Ovary (tissue), 9 donors: ENCODE results near the gene DOLPP1. TPM values are rescaled to one million over a fixed set of nuclear protein-coding genes. Genes with fewer than 3 reads are reported as not detected.

Experiments used
- DNase-seq, 5 donors: peaks; one replicate each; pipeline ENCODE4 v3.0.0-alpha.2; 2019 to 2020
- H3K27ac ChIP-seq, 2 donors: fragments of 200-600 bp; one replicate each; pipeline versions ENCODE4 v1.5.1 to v1.8.0; 2019 to 2022
- H3K27me3 ChIP-seq: fragments of 200-600 bp; one replicate; pipeline ENCODE4 v1.8.0; 2022
- H3K36me3 ChIP-seq: fragments of 200-600 bp; sonication (generic); one replicate; pipeline ENCODE4 v1.5.1; 2019
- H3K4me1 ChIP-seq: one replicate; pipeline ENCODE4 v1.8.1; 2013; ENCODE audit warnings: mild to moderate bottlenecking, moderate library complexity; ENCODE audit not compliant: insufficient read depth
- H3K4me3 ChIP-seq: fragments of 200-600 bp; sonication (generic); one replicate; pipeline ENCODE4 v1.5.1; 2017
- H3K9me3 ChIP-seq, 2 donors: fragments of 200-600 bp in 1 of 2; sonication (generic) in 1 of 2; one replicate each; pipeline versions ENCODE4 v1.5.1 to v1.8.1; 2013 to 2019; ENCODE audit warnings: mild to moderate bottlenecking in 1 of 2, moderate library complexity in 1 of 2
- CTCF ChIP-seq, 3 donors: fragments of 450-650 bp in 2 of 3; fragments of 200-600 bp in 1 of 3; IDR thresholded peaks; one replicate each; pipeline versions ENCODE4 v1.5.1 to v1.8.0; 2016 to 2022; ENCODE audit warnings: antibody characterized with exemption in 3 of 3, mild to moderate bottlenecking in 1 of 3
- EP300 ChIP-seq: sonication (generic); formaldehyde crosslinking; IDR thresholded peaks from one replicate; pipeline ENCODE4 v1.6.1; 2017; ENCODE audit warnings: antibody characterized with exemption
- POLR2A ChIP-seq: fragments of 450-650 bp; IDR thresholded peaks from one replicate; pipeline ENCODE4 v1.6.1; 2017; ENCODE audit warnings: antibody characterized with exemption, mild to moderate bottlenecking, moderate library complexity
- WGBS, 3 donors: extraction: QIAGEN DNeasy Blood & Tissue Kit in 1 of 3; methylation state at CpG; one replicate each; pipeline versions ENCODE4 v1.1.5 to v1.1.7; 2013 to 2017; 5-methylcytosine and 5-hydroxymethylcytosine counted together
- intact Hi-C, 4 donors: fragments of 100-400 bp; cut with DNase I; formaldehyde crosslinking; loops; one replicate each; pipeline versions ENCODE4 v1.11.0 to v1.15.1; 2022 to 2023
- polyA plus RNA-seq, 2 donors: library from polyadenylated mRNA; stranded (reverse); fragments of 200-250 nt in 1 of 2; fragments of 350-450 nt in 1 of 2; fragmentation: Illumina TruSeq in 1 of 2; extraction: RNeasy Lipid Tissue Mini Kit (QIAGEN cat#74804) in 1 of 2; gene quantifications; one replicate each; pipeline ENCODE4 v1.2.3, GENCODE V29; 2013 to 2014
- total RNA-seq, 7 donors: library from RNA; depleted of rRNA in 2 of 7; stranded (reverse); fragments of >200 nt in 2 of 7; fragmentation: NEBNext Ultra II Directional in 3 of 7; extraction: Animal tissue kit (Norgen Biotek cat#: 25700) in 3 of 7; gene quantifications; one replicate each; pipeline versions ENCODE4 v1.1.0 to v1.2.4, GENCODE V29; 2016 to 2023
- donor health status: DM: no; HTN: no; CAD: no; lungs with moderate emphysema.
- donor health status: DM: no; HTN: no; CAD: no.
- donor health status: Bipolar disorder and iron deficiency.
- donor health status: DM: yes; HTN: yes; CAD: no.
- donor health status: DM: no; HTN: no; CAD: no.
- donor health status: DM: yes; HTN: yes; CAD: no.

Gene DOLPP1
- total and polyA plus RNA-seq, 9 donors, result 3.3 to 16.2 (median 8.6) TPM

GRCh38 chr9:129095170-129095667, 14.3 kb downstream of the DOLPP1 start:
- H3K4me1 ChIP-seq, result peaks cover 8% of the 10 kb centered on the region
- H3K36me3 ChIP-seq, result no peaks in the 10 kb centered on the region
- no peak for TF ChIP-seq CTCF (IDR thresholded peaks at IDR 0.05)
- no peak for TF ChIP-seq EP300
- TF ChIP-seq POLR2A, result no peak
- H3K27ac ChIP-seq, result peak overlapping the region; percentile 45 to 63
- 89 to 91% (median 91%) methylated on average over 19 to 21 of the region's 21 CpGs for WGBS, 3 donors
- intact Hi-C loops, result no loop called here
- H3K9me3 ChIP-seq, result no peaks in the 10 kb centered on the region
- DNase-seq, result no peak
- H3K4me3 ChIP-seq, result no peak overlapping the region
- no peaks in the 10 kb centered on the region for H3K27me3 ChIP-seq

DNA sequence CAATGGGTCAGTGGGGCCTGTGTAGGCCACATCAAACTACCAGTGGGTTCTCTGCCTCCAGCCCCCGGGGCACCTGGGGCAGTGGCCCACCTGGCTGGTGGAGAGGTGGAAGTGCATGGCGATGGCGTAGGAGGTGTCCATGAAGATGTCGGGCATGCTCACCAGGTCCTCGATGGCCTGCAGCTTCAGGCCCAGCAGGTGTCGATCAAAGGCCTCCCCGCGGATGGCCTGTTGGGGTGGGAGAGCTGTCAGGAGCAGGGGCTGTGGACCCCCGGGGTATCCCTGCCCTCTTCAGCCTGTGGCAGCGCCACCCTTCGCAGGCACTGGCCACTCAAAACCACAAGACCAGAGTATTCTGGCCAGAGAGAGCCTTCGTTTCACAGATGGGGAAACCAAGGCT, 15.0 kb downstream of the DOLPP1 start:
- Histone ChIP-seq H3K36me3 (no peaks in the 10 kb centered on the region), H3K4me3 (no peak overlapping the region), H3K9me3 (no peaks in the 10 kb centered on the region), H3K27ac (peak overlapping the region in 1 of 2 donors; percentile 63), H3K27me3 (no peaks in the 10 kb centered on the region), H3K4me1 (peaks cover 8% of the 10 kb centered on the region)
- DNase-seq, result no peak
- WGBS, 3 donors, result 85 to 92% (median 92%) methylated on average over 12 of the region's 12 CpGs
- intact Hi-C loops, result no loop called here
- TF ChIP-seq POLR2A (no peak), CTCF (IDR thresholded peaks at IDR 0.05) (no peak), EP300 (no peak)

- Histone ChIP-seq H3K36me3 (no peaks in the 10 kb centered on the region), H3K4me3 (no peak overlapping the region), H3K27ac (no peak overlapping the region), H3K4me1 (peaks cover 8% of the 10 kb centered on the region), H3K27me3 (no peaks in the 10 kb centered on the region), H3K9me3 (no peaks in the 10 kb centered on the region)
- intact Hi-C loops, result no loop called here
- TF ChIP-seq POLR2A (no peak), EP300 (no peak), CTCF (IDR thresholded peaks at IDR 0.05) (no peak)
- no peak for DNase-seq
- WGBS, 3 donors, result 86 to 94% (median 90%) methylated on average over 15 to 16 of the region's 16 CpGs
These were observed 16.9 kb downstream of the DOLPP1 start for GRCh38 chr9:129097671-129098306.

- Histone ChIP-seq H3K27ac (no peak overlapping the region), H3K27me3 (no peaks in the 10 kb centered on the region), H3K4me3 (no peak overlapping the region), H3K4me1 (peaks cover 8% of the 10 kb centered on the region), H3K9me3 (no peaks in the 10 kb centered on the region), H3K36me3 (no peaks in the 10 kb centered on the region)
- intact Hi-C loops, result no loop called here
- DNase-seq, result no peak
- WGBS, 3 donors, result 89 to 95% (median 92%) methylated on average over 11 of the region's 11 CpGs
- TF ChIP-seq EP300 (no peak), CTCF (IDR thresholded peaks at IDR 0.05) (no peak), POLR2A (no peak)
These were observed 17.4 kb downstream of the DOLPP1 start for GRCh38 chr9:129098328-129098727.
